ENCODE results near the gene CDHR2. TPM values are rescaled to one million over a fixed set of nuclear protein-coding genes. Genes with fewer than 3 reads are reported as not detected.

The CDHR2 gene
- total and polyA plus RNA-seq, 2 experiments from 2014 or later, result 0.59 to 0.60 TPM

GRCh38 chr5:176568657-176569056 lies 19.5 kb downstream of the CDHR2 start:
- DNase-seq (ENCODE audit: low read depth in 1 of 2, low spot score in 1 of 2), result no peak
- Histone ChIP-seq H3K36me3 (no peaks in the 10 kb centered on the region), H3K27ac (no peak overlapping the region), H3K4me3 (no peak overlapping the region), H3K27me3 (no peaks in the 10 kb centered on the region), H3K4me1 (ENCODE audit: low read depth) (no peaks in the 10 kb centered on the region), H3K9me3 (ENCODE audit: low read depth) (no peaks in the 10 kb centered on the region)
- TF ChIP-seq CTCF (IDR thresholded peaks at IDR 0.05; ENCODE audit: low read depth, low read length), result no peak

DNA sequence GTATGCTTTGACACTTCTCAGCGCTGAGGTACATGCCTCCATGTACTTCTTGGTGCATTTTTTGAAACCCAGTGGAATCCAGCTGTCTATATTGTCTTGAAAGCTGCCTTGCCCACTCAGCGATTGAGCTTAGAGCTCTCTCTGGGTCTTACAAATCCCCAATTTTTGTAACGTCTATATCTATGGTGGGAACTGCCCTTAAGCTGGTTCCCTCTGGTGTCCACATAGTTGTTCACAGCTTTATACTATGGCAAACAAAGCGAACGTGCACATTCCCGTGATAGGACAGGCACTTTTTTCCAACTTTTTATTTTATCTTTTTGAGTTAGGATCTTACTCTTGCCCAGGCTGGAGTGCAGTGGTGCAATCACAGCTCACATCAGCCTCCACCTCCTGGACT lies 20.9 kb downstream of the CDHR2 start:
- peak in 1 of 2 donors; percentile 44 for DNase-seq (ENCODE audit: low read depth in 1 of 2, low spot score in 1 of 2)
- peak; percentile 26 for TF ChIP-seq CTCF (IDR thresholded peaks at IDR 0.05; ENCODE audit: low read depth, low read length)
- no peaks in the 10 kb centered on the region for H3K27me3 ChIP-seq
- no peaks in the 10 kb centered on the region for H3K4me1 ChIP-seq (ENCODE audit: low read depth)
- no peaks in the 10 kb centered on the region for H3K36me3 ChIP-seq
- H3K4me3 ChIP-seq, result no peak overlapping the region
- no peak overlapping the region for H3K27ac ChIP-seq
- H3K9me3 ChIP-seq (ENCODE audit: low read depth), result no peaks in the 10 kb centered on the region

GRCh38 chr5:176573564-176574296 lies 24.6 kb downstream of the CDHR2 start:
- Histone ChIP-seq H3K4me3 (no peak overlapping the region), H3K4me1 (ENCODE audit: low read depth) (no peaks in the 10 kb centered on the region), H3K27ac (no peak overlapping the region), H3K27me3 (no peaks in the 10 kb centered on the region), H3K36me3 (no peaks in the 10 kb centered on the region), H3K9me3 (ENCODE audit: low read depth) (no peaks in the 10 kb centered on the region)
- peak; percentile 55 to 77 for DNase-seq (ENCODE audit: low read depth in 1 of 2, low spot score in 1 of 2)
- TF ChIP-seq CTCF (IDR thresholded peaks at IDR 0.05; ENCODE audit: low read depth, low read length), result peak; percentile 84

GRCh38 chr5:176574297-176574591 lies 25.1 kb downstream of the CDHR2 start:
- Histone ChIP-seq H3K4me3 (no peak overlapping the region), H3K4me1 (ENCODE audit: low read depth) (no peaks in the 10 kb centered on the region), H3K36me3 (no peaks in the 10 kb centered on the region), H3K27me3 (no peaks in the 10 kb centered on the region), H3K27ac (no peak overlapping the region), H3K9me3 (ENCODE audit: low read depth) (no peaks in the 10 kb centered on the region)
- TF ChIP-seq CTCF (IDR thresholded peaks at IDR 0.05; ENCODE audit: low read depth, low read length), result no peak
- DNase-seq (ENCODE audit: low read depth in 1 of 2, low spot score in 1 of 2), result no peak

- Histone ChIP-seq H3K27ac (no peak overlapping the region), H3K9me3 (ENCODE audit: low read depth) (no peaks in the 10 kb centered on the region), H3K36me3 (no peaks in the 10 kb centered on the region), H3K4me3 (no peak overlapping the region), H3K4me1 (ENCODE audit: low read depth) (no peaks in the 10 kb centered on the region), H3K27me3 (no peaks in the 10 kb centered on the region)
- DNase-seq (ENCODE audit: low read depth in 1 of 2, low spot score in 1 of 2), result no peak
- TF ChIP-seq CTCF (IDR thresholded peaks at IDR 0.05; ENCODE audit: low read depth, low read length), result no peak
These were observed 25.9 kb downstream of the CDHR2 start for GRCh38 chr5:176575066-176575465.
